Liver (tissue), 9 donors: ENCODE results near the gene NCOR1. TPM values are rescaled to one million over a fixed set of nuclear protein-coding genes. Genes with fewer than 3 reads are reported as not detected.

ENCODE experiments used
- DNase-seq: peaks from one replicate; pipeline ENCODE4 v3.0.0-alpha.2; 2017; ENCODE audit warnings: low spot score
- H3K27ac ChIP-seq, 2 donors: one replicate each; pipeline ENCODE4 v1.7.0; 2013; ENCODE audit warnings: inconsistent platforms in 2 of 2, low read length in 2 of 2, control low read depth in 1 of 2, low read depth in 1 of 2, mild to moderate bottlenecking in 1 of 2
- H3K27me3 ChIP-seq, 4 donors: one replicate each; pipeline versions ENCODE4 v1.6.1 to v1.7.0; 2013; ENCODE audit warnings: low read length in 3 of 4, inconsistent platforms in 1 of 4, mild to moderate bottlenecking in 1 of 4, moderate library complexity in 1 of 4; ENCODE audit not compliant: control insufficient read depth in 4 of 4, insufficient read depth in 4 of 4
- H3K36me3 ChIP-seq, 4 donors: one replicate each; pipeline versions ENCODE4 v1.6.1 to v1.7.0; 2013; ENCODE audit warnings: low read length in 3 of 4, mild to moderate bottlenecking in 3 of 4, low read depth in 1 of 4, moderate library complexity in 1 of 4; ENCODE audit not compliant: control insufficient read depth in 4 of 4, insufficient read depth in 3 of 4
- H3K4me1 ChIP-seq, 4 donors: one replicate each; pipeline versions ENCODE4 v1.6.1 to v1.7.0; 2013; ENCODE audit warnings: low read length in 3 of 4, mild to moderate bottlenecking in 3 of 4, moderate library complexity in 1 of 4; ENCODE audit not compliant: control insufficient read depth in 4 of 4, insufficient read depth in 4 of 4
- H3K4me3 ChIP-seq, 3 donors: one replicate each; pipeline versions ENCODE4 v1.6.1 to v1.7.0; 2013; ENCODE audit warnings: low read length in 3 of 3, control low read depth in 1 of 3, low read depth in 1 of 3, mild to moderate bottlenecking in 1 of 3
- H3K9ac ChIP-seq, 2 donors: one replicate each; pipeline ENCODE4 v1.7.0; 2013; ENCODE audit warnings: low read length in 2 of 2, mild to moderate bottlenecking in 2 of 2, moderate library complexity in 2 of 2, control low read depth in 1 of 2, low read depth in 1 of 2
- H3K9me3 ChIP-seq, 4 donors: one replicate each; pipeline versions ENCODE4 v1.6.1 to v1.7.0; 2013; ENCODE audit warnings: low read length in 3 of 4; ENCODE audit not compliant: control insufficient read depth in 4 of 4
- EGR1 ChIP-seq, 2 donors: IDR thresholded peaks; 2 replicates each; pipeline ENCODE4 v1.6.1; 2016 to 2018; ENCODE audit warnings: antibody characterized with exemption in 2 of 2, low read depth in 2 of 2
- FOXA1 ChIP-seq: IDR thresholded peaks from 2 replicates; pipeline ENCODE4 v1.6.1; 2016; ENCODE audit warnings: antibody characterized with exemption
- FOXA2 ChIP-seq: IDR thresholded peaks from 2 replicates; pipeline ENCODE4 v1.6.1; 2016; ENCODE audit warnings: antibody characterized with exemption
- GABPA ChIP-seq, 2 donors: IDR thresholded peaks in 1 of 2; conservative IDR thresholded peaks in 1 of 2; 2 replicates each; pipeline ENCODE4 v1.6.1; 2016; ENCODE audit warnings: antibody characterized with exemption in 2 of 2, mild to moderate bottlenecking in 1 of 2, moderate library complexity in 1 of 2
- HNF4A ChIP-seq, 2 donors: conservative IDR thresholded peaks; 2 replicates each; pipeline ENCODE4 v1.6.1; 2016; ENCODE audit warnings: antibody characterized with exemption in 2 of 2, mild to moderate bottlenecking in 2 of 2
- HNF4G ChIP-seq: IDR thresholded peaks from 2 replicates; pipeline ENCODE4 v1.6.1; 2016; ENCODE audit warnings: antibody characterized with exemption
- JUND ChIP-seq, 2 donors: IDR thresholded peaks; 2 replicates each; pipeline ENCODE4 v1.6.1; 2016; ENCODE audit warnings: antibody characterized with exemption in 2 of 2
- NR2F2 ChIP-seq: IDR thresholded peaks from 2 replicates; pipeline ENCODE4 v1.6.1; 2016; ENCODE audit warnings: antibody characterized with exemption
- RAD21 ChIP-seq, 2 donors: IDR thresholded peaks; 2 replicates each; pipeline ENCODE4 v1.6.1; 2016; ENCODE audit warnings: antibody characterized with exemption in 2 of 2, mild to moderate bottlenecking in 2 of 2
- RXRA ChIP-seq, 2 donors: IDR thresholded peaks; 2 replicates each; pipeline ENCODE4 v1.6.1; 2017 to 2018; ENCODE audit warnings: antibody characterized with exemption in 2 of 2, mild to moderate bottlenecking in 1 of 2
- SP1 ChIP-seq: IDR thresholded peaks from 2 replicates; pipeline ENCODE4 v1.6.1; 2018; ENCODE audit warnings: antibody characterized with exemption, mild to moderate bottlenecking
- TAF1 ChIP-seq: conservative IDR thresholded peaks from 2 replicates; pipeline ENCODE4 v1.6.1; 2016; ENCODE audit warnings: antibody characterized with exemption, mild to moderate bottlenecking
- YY1 ChIP-seq: IDR thresholded peaks from 2 replicates; pipeline ENCODE4 v1.6.1; 2016; ENCODE audit warnings: antibody characterized with exemption, mild to moderate bottlenecking
- WGBS: extraction: QIAGEN DNeasy Blood & Tissue Kit; methylation state at CpG from one replicate; pipeline ENCODE4 v1.1.7; 2013; 5-methylcytosine and 5-hydroxymethylcytosine counted together
- polyA plus RNA-seq, 2 donors: library from polyadenylated mRNA; stranded (reverse) in 1 of 2; unstranded in 1 of 2; fragments of 200-250 nt in 1 of 2; fragments of >200 nt in 1 of 2; fragmentation: Nextera tagmentation in 1 of 2; extraction: Ambion mirVana in 1 of 2; gene quantifications; one replicate each; pipeline versions ENCODE4 v1.2.1 to v1.2.3, GENCODE V29; 2013 to 2015
- total RNA-seq, 2 donors: library from RNA; depleted of rRNA; stranded (reverse); fragments of >200 nt; gene quantifications; one replicate each; pipeline ENCODE4 v1.2.3, GENCODE V29; 2014
- TF ChIP-seq, protein P1 (sequence below): IDR thresholded peaks from 2 replicates; pipeline ENCODE4 v1.6.1; 2016; ENCODE audit warnings: antibody characterized with exemption
- TF ChIP-seq, protein P2 (sequence below): IDR thresholded peaks from 2 replicates; pipeline ENCODE4 v1.6.1; 2016; ENCODE audit warnings: antibody characterized with exemption, mild to moderate bottlenecking
- TF ChIP-seq, protein P3 (sequence below): IDR thresholded peaks from 2 replicates; pipeline ENCODE4 v1.6.1; 2016; ENCODE audit warnings: antibody characterized with exemption
- TF ChIP-seq, protein P4 (sequence below): fragments of 150-350 bp; IDR thresholded peaks from 2 replicates; pipeline ENCODE4 v1.5.1; 2017; ENCODE audit warnings: improper control_type of control experiment, low read depth, low read length; ENCODE audit not compliant: missing input control
- TF ChIP-seq, protein P5 (sequence below): IDR thresholded peaks from 2 replicates; pipeline ENCODE4 v1.6.1; 2016; ENCODE audit warnings: antibody characterized with exemption
- donor health status: healthy.
- donor health status: healthy.
- donor health status: healthy.
- donor health status: healthy.
- donor health status: healthy.

The NCOR1 gene
- total and polyA plus RNA-seq, 4 donors: 23.6 to 94.8 (median 77.0) TPM

DNA sequence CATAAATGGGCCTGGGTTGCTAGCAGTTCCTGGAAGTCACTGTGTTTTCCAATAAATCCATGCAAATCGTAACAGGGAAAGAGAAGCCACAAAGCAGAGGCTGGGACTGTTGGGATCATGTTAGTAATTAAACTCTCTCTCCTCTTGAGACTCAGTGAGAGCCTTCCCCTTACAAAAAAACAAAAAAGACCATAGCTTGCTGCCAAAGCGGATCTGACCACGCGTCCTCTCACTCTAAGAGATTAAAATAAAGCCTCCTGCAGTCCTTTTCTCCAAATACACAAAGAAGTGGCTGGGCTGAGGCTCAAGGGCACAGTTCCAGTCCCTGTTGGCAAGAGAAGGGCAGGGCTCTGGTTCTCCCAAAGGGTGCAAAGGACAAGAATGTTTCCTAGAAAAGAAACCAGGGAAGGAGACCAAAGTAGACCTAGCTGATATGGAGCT, 40.2 kb upstream of the NCOR1 start:
- no peaks in the 10 kb centered on the region for H3K36me3 ChIP-seq
- no peaks in the 10 kb centered on the region for H3K27me3 ChIP-seq
- peak overlapping the region; percentile 19 to 76 for H3K27ac ChIP-seq
- TF ChIP-seq, protein P1, sequence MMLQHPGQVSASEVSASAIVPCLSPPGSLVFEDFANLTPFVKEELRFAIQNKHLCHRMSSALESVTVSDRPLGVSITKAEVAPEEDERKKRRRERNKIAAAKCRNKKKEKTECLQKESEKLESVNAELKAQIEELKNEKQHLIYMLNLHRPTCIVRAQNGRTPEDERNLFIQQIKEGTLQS: no peak
- TF ChIP-seq, protein P2, sequence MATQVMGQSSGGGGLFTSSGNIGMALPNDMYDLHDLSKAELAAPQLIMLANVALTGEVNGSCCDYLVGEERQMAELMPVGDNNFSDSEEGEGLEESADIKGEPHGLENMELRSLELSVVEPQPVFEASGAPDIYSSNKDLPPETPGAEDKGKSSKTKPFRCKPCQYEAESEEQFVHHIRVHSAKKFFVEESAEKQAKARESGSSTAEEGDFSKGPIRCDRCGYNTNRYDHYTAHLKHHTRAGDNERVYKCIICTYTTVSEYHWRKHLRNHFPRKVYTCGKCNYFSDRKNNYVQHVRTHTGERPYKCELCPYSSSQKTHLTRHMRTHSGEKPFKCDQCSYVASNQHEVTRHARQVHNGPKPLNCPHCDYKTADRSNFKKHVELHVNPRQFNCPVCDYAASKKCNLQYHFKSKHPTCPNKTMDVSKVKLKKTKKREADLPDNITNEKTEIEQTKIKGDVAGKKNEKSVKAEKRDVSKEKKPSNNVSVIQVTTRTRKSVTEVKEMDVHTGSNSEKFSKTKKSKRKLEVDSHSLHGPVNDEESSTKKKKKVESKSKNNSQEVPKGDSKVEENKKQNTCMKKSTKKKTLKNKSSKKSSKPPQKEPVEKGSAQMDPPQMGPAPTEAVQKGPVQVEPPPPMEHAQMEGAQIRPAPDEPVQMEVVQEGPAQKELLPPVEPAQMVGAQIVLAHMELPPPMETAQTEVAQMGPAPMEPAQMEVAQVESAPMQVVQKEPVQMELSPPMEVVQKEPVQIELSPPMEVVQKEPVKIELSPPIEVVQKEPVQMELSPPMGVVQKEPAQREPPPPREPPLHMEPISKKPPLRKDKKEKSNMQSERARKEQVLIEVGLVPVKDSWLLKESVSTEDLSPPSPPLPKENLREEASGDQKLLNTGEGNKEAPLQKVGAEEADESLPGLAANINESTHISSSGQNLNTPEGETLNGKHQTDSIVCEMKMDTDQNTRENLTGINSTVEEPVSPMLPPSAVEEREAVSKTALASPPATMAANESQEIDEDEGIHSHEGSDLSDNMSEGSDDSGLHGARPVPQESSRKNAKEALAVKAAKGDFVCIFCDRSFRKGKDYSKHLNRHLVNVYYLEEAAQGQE: peak; percentile 35
- TF ChIP-seq SP1 (peak; percentile 73), RXRA (IDR thresholded peaks at IDR 0.05) (peak; percentile 55), NR2F2 (peak; percentile 65), HNF4G (peak; percentile 67), EGR1 (IDR thresholded peaks at IDR 0.05; ENCODE audit: low read depth in 2 of 2) (no peak), HNF4A (conservative IDR thresholded peaks at IDR 0.05) (peak; percentile 83 to 89), RAD21 (IDR thresholded peaks at IDR 0.05) (peak; percentile 41 to 57), GABPA (IDR thresholded peaks at IDR 0.05 in 1 of 2, conservative IDR thresholded peaks at IDR 0.05 in 1 of 2) (no peak), FOXA2 (no peak), FOXA1 (no peak), TAF1 (no peak), YY1 (peak; percentile 68), JUND (IDR thresholded peaks at IDR 0.05) (peak in 1 of 2 donors; percentile 37)
- TF ChIP-seq, protein P3, sequence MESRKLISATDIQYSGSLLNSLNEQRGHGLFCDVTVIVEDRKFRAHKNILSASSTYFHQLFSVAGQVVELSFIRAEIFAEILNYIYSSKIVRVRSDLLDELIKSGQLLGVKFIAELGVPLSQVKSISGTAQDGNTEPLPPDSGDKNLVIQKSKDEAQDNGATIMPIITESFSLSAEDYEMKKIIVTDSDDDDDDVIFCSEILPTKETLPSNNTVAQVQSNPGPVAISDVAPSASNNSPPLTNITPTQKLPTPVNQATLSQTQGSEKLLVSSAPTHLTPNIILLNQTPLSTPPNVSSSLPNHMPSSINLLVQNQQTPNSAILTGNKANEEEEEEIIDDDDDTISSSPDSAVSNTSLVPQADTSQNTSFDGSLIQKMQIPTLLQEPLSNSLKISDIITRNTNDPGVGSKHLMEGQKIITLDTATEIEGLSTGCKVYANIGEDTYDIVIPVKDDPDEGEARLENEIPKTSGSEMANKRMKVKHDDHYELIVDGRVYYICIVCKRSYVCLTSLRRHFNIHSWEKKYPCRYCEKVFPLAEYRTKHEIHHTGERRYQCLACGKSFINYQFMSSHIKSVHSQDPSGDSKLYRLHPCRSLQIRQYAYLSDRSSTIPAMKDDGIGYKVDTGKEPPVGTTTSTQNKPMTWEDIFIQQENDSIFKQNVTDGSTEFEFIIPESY: peak; percentile 18
- TF ChIP-seq, protein P4, sequence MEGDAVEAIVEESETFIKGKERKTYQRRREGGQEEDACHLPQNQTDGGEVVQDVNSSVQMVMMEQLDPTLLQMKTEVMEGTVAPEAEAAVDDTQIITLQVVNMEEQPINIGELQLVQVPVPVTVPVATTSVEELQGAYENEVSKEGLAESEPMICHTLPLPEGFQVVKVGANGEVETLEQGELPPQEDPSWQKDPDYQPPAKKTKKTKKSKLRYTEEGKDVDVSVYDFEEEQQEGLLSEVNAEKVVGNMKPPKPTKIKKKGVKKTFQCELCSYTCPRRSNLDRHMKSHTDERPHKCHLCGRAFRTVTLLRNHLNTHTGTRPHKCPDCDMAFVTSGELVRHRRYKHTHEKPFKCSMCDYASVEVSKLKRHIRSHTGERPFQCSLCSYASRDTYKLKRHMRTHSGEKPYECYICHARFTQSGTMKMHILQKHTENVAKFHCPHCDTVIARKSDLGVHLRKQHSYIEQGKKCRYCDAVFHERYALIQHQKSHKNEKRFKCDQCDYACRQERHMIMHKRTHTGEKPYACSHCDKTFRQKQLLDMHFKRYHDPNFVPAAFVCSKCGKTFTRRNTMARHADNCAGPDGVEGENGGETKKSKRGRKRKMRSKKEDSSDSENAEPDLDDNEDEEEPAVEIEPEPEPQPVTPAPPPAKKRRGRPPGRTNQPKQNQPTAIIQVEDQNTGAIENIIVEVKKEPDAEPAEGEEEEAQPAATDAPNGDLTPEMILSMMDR: no peak
- TF ChIP-seq, protein P5, sequence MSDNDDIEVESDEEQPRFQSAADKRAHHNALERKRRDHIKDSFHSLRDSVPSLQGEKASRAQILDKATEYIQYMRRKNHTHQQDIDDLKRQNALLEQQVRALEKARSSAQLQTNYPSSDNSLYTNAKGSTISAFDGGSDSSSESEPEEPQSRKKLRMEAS: peak; percentile 23
- H3K4me1 ChIP-seq: peaks cover 0 to 18% (median 13%) of the 10 kb centered on the region in 4 donors
- peak overlapping the region; percentile 43 to 58 for H3K9ac ChIP-seq
- H3K4me3 ChIP-seq: peak overlapping the region in 2 of 3 donors; percentile 5 to 50
- no peak for DNase-seq
- WGBS: 18% methylated on average over 4 of the region's 4 CpGs
- no peaks in the 10 kb centered on the region for H3K9me3 ChIP-seq
